Astrocyte of the cerebellum (primary cell): ENCODE data around the gene GLI3.
A peak's percentile ranks its signal among the peaks of the same experiment; 100 is the strongest.

Experiments used
- DNase-seq: peaks from one replicate; pipeline ENCODE4 v3.0.0-alpha.2; 2011; ENCODE audit warnings: low read depth
- H3K4me3 ChIP-seq: 2 replicates; pipeline ENCODE4 v1.5.1; 2011; ENCODE audit warnings: mild to moderate bottlenecking, low read depth, low read length, moderate library complexity
- in situ Hi-C: cut with HindIII; loops from 2 replicates; pipeline ENCODE4 v1.10.0; 2017; ENCODE audit warnings: low sequenced_read_pairs
- TF ChIP-seq, protein P1 (sequence below): IDR thresholded peaks from 2 replicates; pipeline ENCODE4 v1.5.1; 2012; ENCODE audit warnings: low read length, low read depth, moderate library complexity, mild to moderate bottlenecking; ENCODE audit errors: missing control alignments

Gene GLI3

DNA sequence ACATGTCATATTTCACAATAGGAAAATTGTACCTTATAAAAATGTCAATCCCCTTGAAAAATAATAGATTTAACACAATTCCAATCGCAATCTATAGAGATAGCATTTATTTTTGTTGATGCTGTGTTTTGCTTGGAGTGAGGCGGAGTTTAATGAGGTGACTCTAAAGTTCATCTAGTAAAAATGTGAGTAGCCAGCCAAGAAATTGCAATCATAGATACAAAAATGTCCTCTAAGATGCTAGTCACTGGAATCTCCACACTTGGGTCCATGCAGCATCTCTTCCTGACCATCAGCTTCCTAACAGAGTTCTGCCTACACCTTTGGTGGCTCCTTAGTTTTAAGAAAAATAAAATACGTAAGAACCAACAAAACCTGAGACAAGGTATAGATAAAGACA lies 44.9 kb downstream of the GLI3 start:
- in situ Hi-C loops: no loop called here
- DNase-seq: no peak

DNA sequence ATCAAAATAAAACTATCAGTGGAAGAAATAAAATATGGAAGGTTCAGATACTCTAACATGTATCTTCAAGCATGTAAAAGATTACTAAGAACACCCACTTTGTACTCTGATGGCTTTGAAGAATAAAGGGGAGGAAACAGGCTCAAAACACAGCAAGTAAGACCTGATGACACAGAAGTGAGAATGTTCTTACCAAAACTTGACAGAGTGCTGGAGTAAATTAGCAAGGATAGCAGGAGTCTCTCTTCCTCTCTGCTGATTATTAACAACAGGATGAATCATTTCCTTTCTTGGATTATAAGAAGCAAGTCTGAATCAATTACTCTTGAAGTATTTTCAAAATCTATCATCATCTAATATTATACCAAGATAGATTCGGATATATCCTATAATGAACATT lies 47.5 kb downstream of the GLI3 start:
- no peak for DNase-seq
- TF ChIP-seq, protein P1, sequence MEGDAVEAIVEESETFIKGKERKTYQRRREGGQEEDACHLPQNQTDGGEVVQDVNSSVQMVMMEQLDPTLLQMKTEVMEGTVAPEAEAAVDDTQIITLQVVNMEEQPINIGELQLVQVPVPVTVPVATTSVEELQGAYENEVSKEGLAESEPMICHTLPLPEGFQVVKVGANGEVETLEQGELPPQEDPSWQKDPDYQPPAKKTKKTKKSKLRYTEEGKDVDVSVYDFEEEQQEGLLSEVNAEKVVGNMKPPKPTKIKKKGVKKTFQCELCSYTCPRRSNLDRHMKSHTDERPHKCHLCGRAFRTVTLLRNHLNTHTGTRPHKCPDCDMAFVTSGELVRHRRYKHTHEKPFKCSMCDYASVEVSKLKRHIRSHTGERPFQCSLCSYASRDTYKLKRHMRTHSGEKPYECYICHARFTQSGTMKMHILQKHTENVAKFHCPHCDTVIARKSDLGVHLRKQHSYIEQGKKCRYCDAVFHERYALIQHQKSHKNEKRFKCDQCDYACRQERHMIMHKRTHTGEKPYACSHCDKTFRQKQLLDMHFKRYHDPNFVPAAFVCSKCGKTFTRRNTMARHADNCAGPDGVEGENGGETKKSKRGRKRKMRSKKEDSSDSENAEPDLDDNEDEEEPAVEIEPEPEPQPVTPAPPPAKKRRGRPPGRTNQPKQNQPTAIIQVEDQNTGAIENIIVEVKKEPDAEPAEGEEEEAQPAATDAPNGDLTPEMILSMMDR: no peak
- no peak overlapping the region for H3K4me3 ChIP-seq
- in situ Hi-C loops: no loop called here

More for the DNA sequence above, 44.9 kb downstream of the GLI3 start:
- TF ChIP-seq, protein P1: no peak
- no peak overlapping the region for H3K4me3 ChIP-seq

GRCh38 chr7:42186151-42186550 lies 50.9 kb downstream of the GLI3 start:
- TF ChIP-seq, protein P1: peak; percentile 42
- no peak for DNase-seq
- in situ Hi-C loops: no loop called here
- no peak overlapping the region for H3K4me3 ChIP-seq

- TF ChIP-seq, protein P1: no peak
- in situ Hi-C loops: no loop called here
- H3K4me3 ChIP-seq: no peak overlapping the region
- no peak for DNase-seq
Observed at GRCh38 chr7:42185726-42186125, 51.3 kb downstream of the GLI3 start.

- H3K4me3 ChIP-seq: no peak overlapping the region
- in situ Hi-C loops: no loop called here
- DNase-seq: no peak
- TF ChIP-seq, protein P1: no peak
Observed at GRCh38 chr7:42183547-42183946, 53.5 kb downstream of the GLI3 start.

GRCh38 chr7:42181566-42181965 lies 55.4 kb downstream of the GLI3 start:
- in situ Hi-C loops: no loop called here
- DNase-seq: no peak
- H3K4me3 ChIP-seq: no peak overlapping the region
- TF ChIP-seq, protein P1: no peak

DNA sequence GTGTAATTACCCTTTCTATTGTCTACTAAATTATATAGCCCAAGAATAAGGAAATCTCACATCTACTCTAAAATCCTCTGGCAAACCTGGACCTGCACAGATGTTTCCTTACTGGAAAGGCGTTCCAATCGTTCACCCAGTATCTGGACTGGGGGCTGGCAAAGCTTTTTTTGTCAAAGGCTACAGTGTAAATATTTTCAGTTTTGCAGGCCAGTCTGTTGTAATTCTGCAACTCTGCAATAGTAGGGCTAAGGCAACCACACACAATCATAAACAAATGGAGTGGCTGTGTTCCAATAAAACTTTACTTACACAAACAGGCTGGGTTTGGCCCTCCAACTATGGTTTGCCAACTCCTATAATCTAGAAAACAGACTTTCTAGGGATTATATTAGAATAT lies 56.2 kb downstream of the GLI3 start:
- no peak for DNase-seq
- TF ChIP-seq, protein P1: no peak
- H3K4me3 ChIP-seq: no peak overlapping the region
- in situ Hi-C loops: no loop called here
